ENCODE data around the gene NME7. TPM values are rescaled to one million over a fixed set of nuclear protein-coding genes. Genes with fewer than 3 reads are reported as not detected.

Gene NME7
- total RNA-seq, 1 experiment from 2014 or later = 21.8 TPM

- no peak for ATAC-seq
- H3K9ac ChIP-seq (ENCODE audit: low read length) = no peak overlapping the region
- no peak overlapping the region for H3K4me3 ChIP-seq (replicated peaks in 1 of 2; ENCODE audit: low read depth in 1 of 2, low read length in 2 of 2)
- intact Hi-C loops (cut with micrococcal nuclease) = no loop called here
- no peak for TF ChIP-seq EGR1 (IDR thresholded peaks at IDR 0.05; ENCODE audit: low read depth)
- no peak for TF ChIP-seq TCF7L2 (IDR thresholded peaks at IDR 0.05; ENCODE audit: borderline replicate concordance, extremely low read depth, insufficient read depth, insufficient read length)
- TF ChIP-seq YY1 (IDR thresholded peaks at IDR 0.05; ENCODE audit: extremely low read depth, insufficient replicate concordance, low read depth, low read length) = no peak
- TF ChIP-seq MAX (IDR thresholded peaks at IDR 0.05) = no peak
- no peak for TF ChIP-seq SRF (IDR thresholded peaks at IDR 0.05; ENCODE audit: low read depth)
- TF ChIP-seq ATF3 (IDR thresholded peaks at IDR 0.05) = no peak
- no peak for TF ChIP-seq RAD21 (IDR thresholded peaks at IDR 0.05; ENCODE audit: low read depth)
- no peak for TF ChIP-seq POLR2A (IDR thresholded peaks at IDR 0.05; ENCODE audit: borderline replicate concordance, extremely low read depth, insufficient read depth, insufficient read length)
- no peak for TF ChIP-seq SP1 (IDR thresholded peaks at IDR 0.05; ENCODE audit: low read depth)
- H2AFZ ChIP-seq (ENCODE audit: low read depth, low read length, poor library complexity, severe bottlenecking) = no peak overlapping the region
- no peaks in the 10 kb centered on the region for H3K9me2 ChIP-seq (ENCODE audit: insufficient read depth)
- H3K79me2 ChIP-seq (ENCODE audit: insufficient read depth, low read length) = no peaks in the 10 kb centered on the region
- H3K4me1 ChIP-seq (ENCODE audit: control insufficient read depth in 1 of 2, insufficient read depth in 2 of 2, low read length in 2 of 2) = peaks cover 0 to 3% of the 10 kb centered on the region in 2 experiments; a peak in 2 of 4 replicates
- POLR2A ChIA-PET = no interaction called here
- no peaks in the 10 kb centered on the region for H3K27me3 ChIP-seq (ENCODE audit: insufficient read depth, low read length)
- no peak overlapping the region for H3K4me2 ChIP-seq (ENCODE audit: low read length)
- H3K27ac ChIP-seq (ENCODE audit: low read depth, low read length) = no peak overlapping the region
- no TSS peak for BruUV-seq (replicated peaks)
- CTCF ChIA-PET = no interaction called here
- no peak for DNase-seq (ENCODE audit: low read depth, low spot score)
- no peaks in the 10 kb centered on the region for H3K36me3 ChIP-seq (ENCODE audit: control insufficient read depth in 1 of 2, insufficient read depth in 2 of 2, low read length in 2 of 2)
- H3K9me3 ChIP-seq (ENCODE audit: control insufficient read depth in 1 of 2, insufficient read depth in 1 of 2, low read depth in 1 of 2, low read length in 2 of 2) = no peaks in the 10 kb centered on the region
- no peaks in the 10 kb centered on the region for H4K20me1 ChIP-seq (ENCODE audit: insufficient read depth)
- RAD21 ChIA-PET (ENCODE audit: low non-redundant PET in 1 of 2, low total read pairs in 2 of 2, uncharacterized antibody in 2 of 2, unreplicated experiment in 2 of 2) = no interaction called here
These were observed 272.6 kb downstream of the NME7 start for GRCh38 chr1:169094897-169095569.

- ChIA-PET RAD21 (ENCODE audit: low non-redundant PET in 1 of 2, low total read pairs in 2 of 2, uncharacterized antibody in 2 of 2, unreplicated experiment in 2 of 2) (no interaction called here), CTCF (no interaction called here), POLR2A (no interaction called here)
- intact Hi-C loops (cut with micrococcal nuclease) = no loop called here
- no peak overlapping the region for H3K4me2 ChIP-seq (ENCODE audit: low read length)
- ATAC-seq (no peak), DNase-seq (ENCODE audit: low read depth, low spot score) (no peak)
- H3K27me3 ChIP-seq (ENCODE audit: insufficient read depth, low read length) = no peaks in the 10 kb centered on the region
- no peak overlapping the region for H3K9ac ChIP-seq (ENCODE audit: low read length)
- H3K36me3 ChIP-seq (ENCODE audit: control insufficient read depth in 1 of 2, insufficient read depth in 2 of 2, low read length in 2 of 2) = no peaks in the 10 kb centered on the region
- no peak overlapping the region for H2AFZ ChIP-seq (ENCODE audit: low read depth, low read length, poor library complexity, severe bottlenecking)
- H3K4me1 ChIP-seq (ENCODE audit: control insufficient read depth in 1 of 2, insufficient read depth in 2 of 2, low read length in 2 of 2) = no peaks in the 10 kb centered on the region
- H3K4me3 ChIP-seq (replicated peaks in 1 of 2; ENCODE audit: low read depth in 1 of 2, low read length in 2 of 2) = no peak overlapping the region
- no peaks in the 10 kb centered on the region for H3K9me3 ChIP-seq (ENCODE audit: control insufficient read depth in 1 of 2, insufficient read depth in 1 of 2, low read depth in 1 of 2, low read length in 2 of 2)
- no peak overlapping the region for H3K27ac ChIP-seq (ENCODE audit: low read depth, low read length)
- no TSS peak for BruUV-seq (replicated peaks)
- H3K9me2 ChIP-seq (ENCODE audit: insufficient read depth) = no peaks in the 10 kb centered on the region
- no peaks in the 10 kb centered on the region for H3K79me2 ChIP-seq (ENCODE audit: insufficient read depth, low read length)
- H4K20me1 ChIP-seq (ENCODE audit: insufficient read depth) = no peaks in the 10 kb centered on the region
- TF ChIP-seq FOSL1 (IDR thresholded peaks at IDR 0.05; ENCODE audit: low read depth) = no peak
- TF ChIP-seq POLR2AphosphoS5 (IDR thresholded peaks at IDR 0.05; ENCODE audit: low read depth, low read length) = no peak
- no peak for TF ChIP-seq YY1 (IDR thresholded peaks at IDR 0.05; ENCODE audit: extremely low read depth, insufficient replicate concordance, low read depth, low read length)
- TF ChIP-seq EZH2phosphoT487 (IDR thresholded peaks at IDR 0.05; ENCODE audit: borderline replicate concordance) = no peak
- TF ChIP-seq MAX (IDR thresholded peaks at IDR 0.05) = no peak
- TF ChIP-seq SP1 (IDR thresholded peaks at IDR 0.05; ENCODE audit: low read depth) = no peak
- no peak for TF ChIP-seq RAD21 (IDR thresholded peaks at IDR 0.05; ENCODE audit: low read depth)
- no peak for TF ChIP-seq ELF1 (IDR thresholded peaks at IDR 0.05; ENCODE audit: borderline replicate concordance, low read depth)
- no peak for TF ChIP-seq CTCF (IDR thresholded peaks at IDR 0.05 in 2 of 3, conservative IDR thresholded peaks at IDR 0.05 in 1 of 3; ENCODE audit: borderline replicate concordance in 1 of 3, insufficient read depth in 1 of 3, low read depth in 2 of 3, low read length in 2 of 3)
- TF ChIP-seq ZNF274 (IDR thresholded peaks at IDR 0.05; ENCODE audit: low read depth, low read length) = no peak
- TF ChIP-seq EGR1 (IDR thresholded peaks at IDR 0.05; ENCODE audit: low read depth) = no peak
- no peak for TF ChIP-seq TCF7L2 (IDR thresholded peaks at IDR 0.05; ENCODE audit: borderline replicate concordance, extremely low read depth, insufficient read depth, insufficient read length)
- TF ChIP-seq EZH2 (IDR thresholded peaks at IDR 0.05) = no peak
These were observed 275.2 kb downstream of the NME7 start for GRCh38 chr1:169092399-169092798.
